Skeletal muscle satellite cell (primary cell): Measurements from ENCODE around the gene FBLIM1.
A peak's percentile ranks its signal among the peaks of the same experiment; 100 is the strongest.

Source experiments
- H3K27me3 ChIP-seq: 2 replicates; pipeline ENCODE4 v1.7.0; 2013; ENCODE audit warnings: low read length; ENCODE audit not compliant: control insufficient read depth, insufficient read depth
- H3K36me3 ChIP-seq: 2 replicates; pipeline ENCODE4 v1.7.0; 2013; ENCODE audit warnings: mild to moderate bottlenecking, control low read depth, low read length; ENCODE audit not compliant: insufficient read depth
- H3K4me1 ChIP-seq: 2 replicates; pipeline ENCODE4 v1.7.0; 2013; ENCODE audit warnings: low read length; ENCODE audit not compliant: control insufficient read depth, insufficient read depth
- H3K4me2 ChIP-seq: 2 replicates; pipeline ENCODE4 v1.7.0; 2013; ENCODE audit warnings: mild to moderate bottlenecking, low read length
- H3K4me3 ChIP-seq: 2 replicates; pipeline ENCODE4 v1.7.0; 2013; ENCODE audit warnings: low read length
- H3K9ac ChIP-seq: 2 replicates; pipeline ENCODE4 v1.7.0; 2013; ENCODE audit warnings: mild to moderate bottlenecking, low read depth, low read length, moderate library complexity
- H3K9me3 ChIP-seq: replicated peaks from 2 replicates; pipeline ENCODE4 v1.7.0; 2013; ENCODE audit warnings: mild to moderate bottlenecking, control low read depth, low read length

FBLIM1 gene

DNA sequence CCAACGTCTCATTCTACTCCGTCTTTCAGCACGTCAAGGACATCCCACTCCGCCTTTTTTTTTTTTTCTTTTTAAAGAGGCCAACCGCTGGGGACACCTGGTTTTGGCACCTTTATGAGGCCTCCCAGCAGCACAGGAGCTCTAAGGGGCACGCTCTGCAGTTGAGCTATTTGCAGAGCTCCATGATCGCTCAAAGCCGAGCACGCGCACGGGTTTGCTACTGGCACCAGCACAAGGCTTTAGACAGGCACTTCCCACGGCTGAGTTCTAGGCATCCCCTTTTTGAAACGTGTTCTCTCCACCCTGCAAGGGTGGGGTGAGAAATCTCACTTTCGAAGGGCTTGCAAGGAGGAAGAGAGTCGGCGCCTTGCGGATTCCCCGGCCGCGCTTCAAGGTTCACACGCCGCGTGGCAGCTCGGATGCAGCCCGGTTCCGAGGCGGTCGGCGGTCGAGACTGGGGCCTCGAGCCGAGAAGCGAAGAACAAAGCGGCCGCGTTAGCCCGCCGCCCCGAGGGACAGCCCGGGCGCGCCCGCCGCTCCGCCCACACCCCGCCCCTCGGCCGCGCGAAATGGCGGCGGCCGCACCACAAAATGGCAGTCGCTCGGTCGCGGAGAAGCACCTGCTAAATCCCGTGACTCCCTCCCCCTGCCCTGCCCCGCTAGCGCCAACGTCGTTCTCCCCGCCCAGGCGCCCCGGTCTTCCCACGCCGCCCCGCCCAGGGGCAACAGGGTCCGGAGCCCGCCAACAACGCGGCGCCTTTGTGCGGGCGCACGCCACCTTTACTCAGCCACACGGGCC is 76.0 kb downstream of the FBLIM1 start:
- Histone ChIP-seq H3K4me2 (peak overlapping the region; percentile 99), H3K36me3 (no peaks in the 10 kb centered on the region), H3K9ac (peak overlapping the region; percentile 92), H3K4me1 (peaks cover 20% of the 10 kb centered on the region), H3K4me3 (peak overlapping the region; percentile 84), H3K9me3 (no peaks in the 10 kb centered on the region), H3K27me3 (no peaks in the 10 kb centered on the region)

DNA sequence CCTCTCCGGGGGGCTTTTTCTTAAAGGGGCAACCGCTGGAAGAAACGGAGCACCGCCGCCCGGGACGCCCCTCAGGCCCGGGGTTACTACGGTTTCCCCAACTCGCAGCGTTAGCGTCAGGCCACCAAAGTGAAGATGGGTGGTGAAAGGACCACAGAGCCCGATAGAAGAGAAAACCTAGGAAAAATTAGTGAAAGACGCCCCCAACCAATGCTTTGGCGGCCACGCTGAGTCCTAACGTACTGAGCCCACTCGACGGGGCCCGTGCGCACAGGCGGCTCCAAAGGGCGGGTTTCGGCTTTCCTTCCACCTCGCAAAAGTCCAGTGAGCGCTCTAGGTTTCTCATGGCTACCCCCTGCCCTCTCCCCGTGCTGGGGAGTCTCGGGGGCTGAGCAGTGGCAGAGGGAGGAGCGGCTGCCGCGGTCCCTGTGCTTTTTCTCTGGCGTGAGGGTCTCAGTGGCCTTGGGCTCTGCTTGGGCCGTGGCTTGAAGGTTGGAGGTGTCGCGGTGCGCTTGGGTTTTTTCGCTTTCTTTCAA is 76.7 kb downstream of the FBLIM1 start:
- no peaks in the 10 kb centered on the region for H3K9me3 ChIP-seq
- peak overlapping the region; percentile 99 for H3K4me2 ChIP-seq
- peak overlapping the region; percentile 84 for H3K4me3 ChIP-seq
- H3K36me3 ChIP-seq: no peaks in the 10 kb centered on the region
- H3K9ac ChIP-seq: peak overlapping the region; percentile 92
- peaks cover 20% of the 10 kb centered on the region for H3K4me1 ChIP-seq
- H3K27me3 ChIP-seq: no peaks in the 10 kb centered on the region

DNA sequence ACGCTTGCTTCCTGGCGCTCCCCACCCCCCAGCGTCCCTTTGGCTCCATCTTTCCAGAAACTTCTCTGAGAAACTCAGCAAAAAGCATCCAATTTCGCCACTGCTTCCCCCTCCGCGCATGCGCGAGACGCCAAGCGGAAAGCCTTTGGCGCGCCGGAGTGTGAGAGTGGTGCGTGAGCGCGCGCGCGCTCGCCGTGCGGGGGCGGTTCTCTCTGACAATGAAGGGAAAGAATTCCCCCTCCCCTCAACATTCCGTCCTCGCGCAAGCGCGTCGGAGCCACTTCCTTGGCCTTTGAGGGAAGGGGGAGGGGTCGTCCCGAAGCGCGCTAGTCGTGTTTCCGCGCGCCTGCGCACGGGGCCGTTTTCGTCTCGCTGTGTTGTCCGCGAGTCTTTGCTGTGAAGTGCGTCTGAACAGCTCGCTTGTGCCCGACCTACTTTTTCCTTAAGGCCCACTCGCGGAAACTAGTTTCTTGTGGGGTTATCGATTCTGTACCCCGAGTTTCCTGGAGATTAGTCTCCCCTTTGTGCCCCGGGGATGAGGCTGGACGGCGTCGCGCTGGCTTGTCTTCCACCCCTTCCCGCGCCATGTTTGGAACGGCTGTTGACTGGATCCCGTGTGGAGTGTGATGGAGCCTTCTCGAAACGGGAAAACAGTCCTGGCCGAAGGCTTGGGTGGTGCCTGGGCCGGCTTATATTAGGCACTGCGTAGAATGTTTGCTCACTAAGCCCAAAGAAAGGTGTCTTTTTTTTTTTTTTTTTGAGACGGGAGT is 77.3 kb downstream of the FBLIM1 start:
- Histone ChIP-seq H3K4me3 (peak overlapping the region; percentile 84), H3K27me3 (no peaks in the 10 kb centered on the region), H3K9ac (peak overlapping the region; percentile 94), H3K4me2 (peak overlapping the region; percentile 99), H3K9me3 (no peaks in the 10 kb centered on the region), H3K36me3 (no peaks in the 10 kb centered on the region), H3K4me1 (peaks cover 20% of the 10 kb centered on the region)
